Mesendoderm (in vitro differentiated cells): ENCODE results near the gene LARP4B.

Experiments used
- DNase-seq: peaks from one replicate; pipeline ENCODE4 v3.0.0; 2013
- H2AK5ac ChIP-seq: 2 replicates; pipeline ENCODE4 v1.6.1; 2013; ENCODE audit warnings: low read length, inconsistent platforms
- H2BK120ac ChIP-seq: 2 replicates; pipeline ENCODE4 v1.6.1; 2013; ENCODE audit warnings: low read depth, mild to moderate bottlenecking, low read length, moderate library complexity, mixed read lengths
- H2BK15ac ChIP-seq: replicated peaks from 2 replicates; pipeline ENCODE4 v1.6.1; 2013; ENCODE audit warnings: low read depth, mild to moderate bottlenecking, moderate library complexity
- H2BK5ac ChIP-seq: 2 replicates; pipeline ENCODE4 v1.6.1; 2013; ENCODE audit warnings: low read length, inconsistent platforms
- H3K18ac ChIP-seq: 2 replicates; pipeline ENCODE4 v1.6.1; 2013; ENCODE audit warnings: mild to moderate bottlenecking, low read length, mixed read lengths
- H3K23ac ChIP-seq: one replicate; pipeline ENCODE4 v1.6.1; 2013; ENCODE audit warnings: low read length
- H3K27ac ChIP-seq: 2 replicates; pipeline ENCODE4 v1.5.1; 2013; ENCODE audit warnings: low read depth, mild to moderate bottlenecking, inconsistent platforms, low read length, moderate library complexity
- H3K27me3 ChIP-seq: 2 replicates; pipeline ENCODE4 v1.6.1; 2013; ENCODE audit warnings: low read length, control low read depth, mild to moderate bottlenecking, inconsistent platforms; ENCODE audit not compliant: insufficient read depth, poor library complexity
- H3K36me3 ChIP-seq: 2 replicates; pipeline ENCODE4 v1.6.1; 2013; ENCODE audit warnings: low read length, inconsistent platforms; ENCODE audit not compliant: control insufficient read depth, insufficient read depth
- H3K4ac ChIP-seq: one replicate; pipeline ENCODE4 v1.6.1; 2013; ENCODE audit warnings: low read depth, mild to moderate bottlenecking, low read length, moderate library complexity
- H3K4me1 ChIP-seq: 2 replicates; pipeline ENCODE4 v1.6.1; 2013; ENCODE audit warnings: low read depth, low read length, inconsistent platforms; ENCODE audit not compliant: control insufficient read depth
- H3K4me2 ChIP-seq: 2 replicates; pipeline ENCODE4 v1.6.1; 2013; ENCODE audit warnings: low read length
- H3K4me3 ChIP-seq: 2 replicates; pipeline ENCODE4 v1.5.1; 2013; ENCODE audit warnings: mild to moderate bottlenecking, low read length
- H3K56ac ChIP-seq: one replicate; pipeline ENCODE4 v1.6.1; 2013; ENCODE audit warnings: low read length
- H3K79me1 ChIP-seq: 2 replicates; pipeline ENCODE4 v1.6.1; 2013; ENCODE audit warnings: low read length, inconsistent platforms
- H3K79me2 ChIP-seq: 2 replicates; pipeline ENCODE4 v1.6.1; 2013; ENCODE audit warnings: mild to moderate bottlenecking, low read length; ENCODE audit not compliant: control insufficient read depth, insufficient read depth
- H3K9ac ChIP-seq: 2 replicates; pipeline ENCODE4 v1.6.1; 2013; ENCODE audit warnings: low read length, inconsistent platforms
- H4K5ac ChIP-seq: one replicate; pipeline ENCODE4 v1.6.1; 2013; ENCODE audit warnings: low read length
- H4K8ac ChIP-seq: one replicate; pipeline ENCODE4 v1.6.1; 2013; ENCODE audit warnings: low read depth, mild to moderate bottlenecking, control low read depth, low read length, moderate library complexity
- WGBS: extraction: QIAGEN DNeasy Blood & Tissue Kit; methylation state at CpG from one replicate; pipeline ENCODE4 v1.1.7; 2013; ENCODE audit warnings: low lambda C conversion rate, missing lambda C conversion rate; ENCODE audit not compliant: insufficient coverage; ENCODE audit errors: extremely low coverage; 5-methylcytosine and 5-hydroxymethylcytosine counted together

Gene LARP4B

DNA sequence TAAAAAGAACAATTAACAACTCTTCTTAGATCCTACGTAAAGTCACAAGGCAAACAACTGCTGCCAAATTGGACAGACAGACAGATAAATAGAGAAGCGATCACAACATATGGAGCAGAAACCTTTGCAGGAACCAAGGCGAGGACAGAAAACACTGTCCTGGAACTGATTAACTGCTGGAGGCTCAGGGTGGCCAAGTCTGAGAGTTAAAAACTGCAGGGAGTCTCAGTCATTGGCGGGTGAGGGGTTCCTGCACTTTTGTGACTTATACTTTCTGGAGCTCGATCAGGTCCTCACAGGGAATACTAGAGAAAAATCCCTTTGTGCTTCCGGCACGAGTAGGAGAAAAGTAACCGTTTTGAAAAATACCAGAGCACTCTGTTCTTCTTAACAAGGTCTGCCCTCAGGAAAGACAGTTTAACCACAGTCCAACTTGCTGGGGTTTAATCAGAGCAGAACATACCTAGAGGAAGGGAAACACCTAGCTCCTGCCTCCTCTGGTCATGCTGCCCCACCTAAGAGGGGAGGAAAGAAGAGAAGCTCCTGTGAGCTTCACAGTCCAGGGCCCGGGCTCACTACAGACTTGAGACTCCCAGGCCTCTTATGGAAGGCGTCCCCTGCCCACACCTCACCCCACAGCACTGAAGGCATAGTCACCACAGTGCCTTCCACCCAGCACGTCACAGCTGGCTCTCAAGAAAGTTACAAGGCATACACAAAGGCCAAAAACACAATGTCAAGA lies 74.9 kb downstream of the LARP4B start:
- Histone ChIP-seq H3K79me2 (peaks cover 16% of the 10 kb centered on the region), H3K4me1 (peaks cover 2% of the 10 kb centered on the region), H3K27me3 (no peaks in the 10 kb centered on the region), H3K79me1 (peaks cover 15% of the 10 kb centered on the region), H3K4me3 (no peak overlapping the region), H3K36me3 (peaks cover 3% of the 10 kb centered on the region), H2BK120ac (no peak overlapping the region), H3K4ac (no peak overlapping the region), H3K23ac (peak overlapping the region; percentile 48), H3K18ac (no peak overlapping the region), H3K56ac (no peak overlapping the region), H3K9ac (no peak overlapping the region), H2AK5ac (no peak overlapping the region), H2BK5ac (no peak overlapping the region), H3K27ac (no peak overlapping the region), H3K4me2 (no peak overlapping the region), H4K5ac (no peak overlapping the region), H2BK15ac (no peak overlapping the region), H4K8ac (no peak overlapping the region)
- no CpG with 5 or more reads among the region's 11 CpGs for WGBS
- peak; percentile 12 for DNase-seq

DNA sequence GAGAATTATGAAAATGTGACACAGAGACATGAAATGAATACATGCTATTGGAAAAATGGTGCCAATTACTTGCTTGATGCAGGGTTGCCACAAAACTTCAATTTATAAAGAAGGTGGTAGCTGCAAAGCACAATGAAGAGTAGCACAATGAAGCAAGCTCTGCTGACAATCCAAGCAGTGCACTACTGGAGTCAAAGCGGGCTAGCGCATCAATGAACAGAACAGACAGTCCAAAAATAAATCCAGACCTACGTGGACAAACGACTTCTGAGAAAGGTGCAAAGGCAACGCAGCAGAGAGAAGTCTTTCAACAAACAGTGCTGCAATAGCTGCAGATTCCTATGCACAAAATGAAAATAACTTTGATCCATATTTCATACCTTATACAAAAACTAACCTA lies 75.8 kb downstream of the LARP4B start:
- peaks cover 16% of the 10 kb centered on the region for H3K79me2 ChIP-seq
- H3K27ac ChIP-seq = no peak overlapping the region
- no peak overlapping the region for H2AK5ac ChIP-seq
- no peak overlapping the region for H2BK120ac ChIP-seq
- no peak overlapping the region for H3K56ac ChIP-seq
- no CpG with 5 or more reads among the region's 5 CpGs for WGBS
- no peak overlapping the region for H2BK5ac ChIP-seq
- H3K4me2 ChIP-seq = no peak overlapping the region
- no peaks in the 10 kb centered on the region for H3K27me3 ChIP-seq
- no peak overlapping the region for H4K5ac ChIP-seq
- no peak overlapping the region for H3K4me3 ChIP-seq
- no peak overlapping the region for H3K18ac ChIP-seq
- DNase-seq = no peak
- no peak overlapping the region for H3K9ac ChIP-seq
- peaks cover 2% of the 10 kb centered on the region for H3K4me1 ChIP-seq
- no peak overlapping the region for H3K4ac ChIP-seq
- peaks cover 16% of the 10 kb centered on the region for H3K79me1 ChIP-seq
- no peak overlapping the region for H3K23ac ChIP-seq
- no peak overlapping the region for H2BK15ac ChIP-seq
- H4K8ac ChIP-seq = no peak overlapping the region
- H3K36me3 ChIP-seq = peaks cover 2% of the 10 kb centered on the region

DNA sequence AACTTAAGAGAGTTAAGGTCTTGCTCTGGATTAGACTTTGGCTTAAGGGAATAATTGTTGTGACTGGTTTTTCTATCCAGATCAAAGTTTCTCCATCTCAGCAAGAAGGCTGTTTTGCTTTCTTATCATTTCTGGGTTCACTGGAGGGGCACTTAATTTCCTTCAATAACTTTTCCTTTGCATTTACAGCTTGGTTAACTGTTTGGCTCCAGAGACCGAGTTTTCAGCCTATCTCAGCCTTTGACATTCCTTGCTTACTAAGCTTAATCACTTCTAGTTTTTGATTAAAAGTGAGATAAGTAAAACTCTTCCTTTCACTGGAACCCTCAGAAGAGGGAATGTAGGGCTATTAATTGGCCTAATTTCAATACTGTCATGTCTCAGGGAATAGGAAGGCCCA lies 76.4 kb downstream of the LARP4B start:
- Histone ChIP-seq H2BK15ac (no peak overlapping the region), H3K18ac (no peak overlapping the region), H3K4me3 (no peak overlapping the region), H2BK120ac (no peak overlapping the region), H3K27ac (no peak overlapping the region), H2BK5ac (no peak overlapping the region), H3K79me2 (peaks cover 16% of the 10 kb centered on the region), H2AK5ac (no peak overlapping the region), H3K4me1 (peaks cover 2% of the 10 kb centered on the region), H3K27me3 (no peaks in the 10 kb centered on the region), H3K23ac (no peak overlapping the region), H3K4ac (no peak overlapping the region), H3K9ac (no peak overlapping the region), H4K8ac (no peak overlapping the region), H3K4me2 (no peak overlapping the region), H3K36me3 (no peaks in the 10 kb centered on the region), H3K56ac (no peak overlapping the region), H4K5ac (no peak overlapping the region), H3K79me1 (peaks cover 16% of the 10 kb centered on the region)
- no peak for DNase-seq
- WGBS = no CpG with 5 or more reads among the region's 1 CpG

DNA sequence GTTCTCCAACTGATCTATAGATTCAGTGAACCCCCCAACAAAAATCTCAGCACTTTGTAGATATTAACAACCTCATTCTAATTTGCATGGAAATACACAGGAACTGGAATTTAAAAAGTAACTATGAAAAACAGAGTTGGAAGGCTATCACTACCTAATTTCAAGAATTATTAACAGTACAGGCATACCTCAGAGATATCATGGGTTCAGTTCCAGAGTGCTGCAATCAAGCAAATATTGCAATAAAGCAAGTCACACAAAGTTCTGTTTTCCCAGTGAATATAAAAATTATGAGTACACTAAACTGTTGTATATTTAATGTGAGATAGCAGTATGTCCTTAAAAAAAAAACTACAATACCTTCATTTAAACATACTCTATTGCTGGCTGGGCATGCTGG lies 78.5 kb downstream of the LARP4B start:
- no peak overlapping the region for H4K8ac ChIP-seq
- H3K23ac ChIP-seq = no peak overlapping the region
- no peak for DNase-seq
- H3K4ac ChIP-seq = no peak overlapping the region
- no peak overlapping the region for H2BK5ac ChIP-seq
- H3K79me1 ChIP-seq = peaks cover 21% of the 10 kb centered on the region
- no peaks in the 10 kb centered on the region for H3K36me3 ChIP-seq
- H3K18ac ChIP-seq = no peak overlapping the region
- no peak overlapping the region for H3K4me2 ChIP-seq
- no peak overlapping the region for H3K56ac ChIP-seq
- peaks cover 2% of the 10 kb centered on the region for H3K4me1 ChIP-seq
- H3K79me2 ChIP-seq = peaks cover 24% of the 10 kb centered on the region
- H3K9ac ChIP-seq = no peak overlapping the region
- H4K5ac ChIP-seq = no peak overlapping the region
- H2AK5ac ChIP-seq = no peak overlapping the region
- H2BK120ac ChIP-seq = no peak overlapping the region
- H3K4me3 ChIP-seq = no peak overlapping the region
- no peak overlapping the region for H3K27ac ChIP-seq
- no peak overlapping the region for H2BK15ac ChIP-seq
- no peaks in the 10 kb centered on the region for H3K27me3 ChIP-seq

GRCh38 chr10:852386-852785 lies 79.1 kb downstream of the LARP4B start:
- Histone ChIP-seq H3K9ac (no peak overlapping the region), H3K27me3 (no peaks in the 10 kb centered on the region), H4K8ac (no peak overlapping the region), H3K27ac (no peak overlapping the region), H2BK5ac (no peak overlapping the region), H2AK5ac (no peak overlapping the region), H3K4me1 (peaks cover 2% of the 10 kb centered on the region), H2BK15ac (no peak overlapping the region), H3K56ac (no peak overlapping the region), H3K36me3 (no peaks in the 10 kb centered on the region), H3K23ac (no peak overlapping the region), H2BK120ac (no peak overlapping the region), H3K4me2 (no peak overlapping the region), H3K79me2 (peaks cover 27% of the 10 kb centered on the region), H4K5ac (no peak overlapping the region), H3K4ac (no peak overlapping the region), H3K79me1 (peaks cover 22% of the 10 kb centered on the region), H3K18ac (no peak overlapping the region), H3K4me3 (no peak overlapping the region)
- no peak for DNase-seq
- no CpG with 5 or more reads among the region's 3 CpGs for WGBS

- Histone ChIP-seq H2AK5ac (no peak overlapping the region), H3K27me3 (no peaks in the 10 kb centered on the region), H3K23ac (no peak overlapping the region), H4K5ac (no peak overlapping the region), H2BK5ac (no peak overlapping the region), H3K27ac (no peak overlapping the region), H3K79me1 (peaks cover 18% of the 10 kb centered on the region), H3K4ac (no peak overlapping the region), H4K8ac (no peak overlapping the region), H3K4me1 (peaks cover 1% of the 10 kb centered on the region), H2BK120ac (no peak overlapping the region), H3K79me2 (peaks cover 27% of the 10 kb centered on the region), H3K56ac (no peak overlapping the region), H3K4me3 (no peak overlapping the region), H2BK15ac (no peak overlapping the region), H3K36me3 (no peaks in the 10 kb centered on the region), H3K9ac (no peak overlapping the region), H3K18ac (no peak overlapping the region), H3K4me2 (no peak overlapping the region)
- DNase-seq = no peak
- WGBS = no CpG with 5 or more reads among the region's 5 CpGs
Measured at GRCh38 chr10:851901-852300, 79.6 kb downstream of the LARP4B start.
